Activated CD8-positive, alpha-beta memory T cell treated with anti-CD3 and anti-CD28 coated beads, Interleukin-2, amount 50 U/mL, for 24 hours (primary cell): ENCODE data around the gene DUSP9.
"Not testable (repeated sequence)": the region's sequence is repeated elsewhere in the genome, so short reads cannot be mapped to it uniquely, and the experiment has no call there.

ENCODE experiments used
- DNase-seq: peaks from one replicate; pipeline ENCODE4 v3.0.0-alpha.2; 2020; ENCODE audit errors: extremely low read depth

Gene DUSP9

GRCh38 chrX:153646620-153647373 is at the start of gene DUSP9:
Gene DUSP9, plus strand, starts transcription at chrX:153647203. Its CDS starts 751 bp downstream, at chrX:153647954.
- no peak for DNase-seq

- DNase-seq = no peak
These were observed 48.3 kb upstream of the DUSP9 start, which contains the start of gene CCNQ for GRCh38 chrX:153598541-153599191. Gene CCNQ, minus strand, starts transcription at chrX:153599139. Its CDS starts 66 bp downstream, at chrX:153599073.

- peak; percentile 34 for DNase-seq
These were observed 47.6 kb upstream of the DUSP9 start for GRCh38 chrX:153599192-153600031.

- no peak for DNase-seq
These were observed 47.0 kb upstream of the DUSP9 start for GRCh38 chrX:153600032-153600373.

- no peak for DNase-seq
These were observed 46.1 kb upstream of the DUSP9 start for GRCh38 chrX:153600921-153601320.

GRCh38 chrX:153601511-153602110 is 45.4 kb upstream of the DUSP9 start:
- DNase-seq = no peak

- no peak for DNase-seq
These were observed 44.4 kb upstream of the DUSP9 start for GRCh38 chrX:153602601-153603000.

GRCh38 chrX:153603131-153603656 is 43.8 kb upstream of the DUSP9 start:
- DNase-seq = no peak

- not testable (repeated sequence) for DNase-seq
These were observed 42.2 kb upstream of the DUSP9 start for GRCh38 chrX:153604666-153605380.

GRCh38 chrX:153606503-153606902 is 40.5 kb upstream of the DUSP9 start:
- DNase-seq = no peak

- DNase-seq = no peak
These were observed 38.6 kb upstream of the DUSP9 start for GRCh38 chrX:153608376-153608775.

- DNase-seq = no peak
These were observed 38.2 kb upstream of the DUSP9 start for GRCh38 chrX:153608806-153609205.

- DNase-seq = peak; percentile 39
These were observed 36.8 kb upstream of the DUSP9 start for GRCh38 chrX:153609917-153610835.

GRCh38 chrX:153610836-153611213 is 36.2 kb upstream of the DUSP9 start:
- DNase-seq = no peak

GRCh38 chrX:153611298-153612095 is 35.5 kb upstream of the DUSP9 start:
- no peak for DNase-seq

- no peak for DNase-seq
These were observed 34.6 kb upstream of the DUSP9 start for GRCh38 chrX:153612413-153612812.

GRCh38 chrX:153614818-153615217 is 32.2 kb upstream of the DUSP9 start:
- DNase-seq = no peak

GRCh38 chrX:153620576-153620975 is 26.4 kb upstream of the DUSP9 start:
- DNase-seq = no peak

GRCh38 chrX:153621949-153622598 is 24.9 kb upstream of the DUSP9 start:
- DNase-seq = no peak
